Subcutaneous abdominal adipose tissue (tissue), 5 donors: ENCODE results near the gene C5orf63.

Source experiments
- H3K27ac ChIP-seq: one replicate; pipeline ENCODE4 v1.7.0; 2013; ENCODE audit warnings: low read depth, mild to moderate bottlenecking, inconsistent platforms, low read length, moderate library complexity
- H3K27me3 ChIP-seq, 5 donors: one replicate each; pipeline ENCODE4 v1.7.0; 2013; ENCODE audit warnings: low read length in 5 of 5, inconsistent platforms in 1 of 5; ENCODE audit not compliant: control insufficient read depth in 5 of 5, insufficient read depth in 4 of 5
- H3K36me3 ChIP-seq, 5 donors: one replicate each; pipeline ENCODE4 v1.7.0; 2013; ENCODE audit warnings: low read length in 5 of 5; ENCODE audit not compliant: control insufficient read depth in 5 of 5, insufficient read depth in 5 of 5
- H3K4me1 ChIP-seq, 5 donors: one replicate each; pipeline ENCODE4 v1.7.0; 2013; ENCODE audit warnings: low read length in 5 of 5, mild to moderate bottlenecking in 3 of 5, moderate library complexity in 1 of 5; ENCODE audit not compliant: control insufficient read depth in 5 of 5, insufficient read depth in 5 of 5
- H3K4me3 ChIP-seq, 5 donors: one replicate each; pipeline ENCODE4 v1.7.0; 2013; ENCODE audit warnings: low read length in 5 of 5, low read depth in 1 of 5
- H3K9ac ChIP-seq, 5 donors: one replicate each; pipeline ENCODE4 v1.7.0; 2013; ENCODE audit warnings: low read length in 5 of 5, mild to moderate bottlenecking in 4 of 5, moderate library complexity in 3 of 5
- H3K9me3 ChIP-seq, 5 donors: one replicate each; pipeline ENCODE4 v1.7.0; 2013; ENCODE audit warnings: low read length in 5 of 5; ENCODE audit not compliant: control insufficient read depth in 5 of 5
- donor health status: healthy.
- donor health status: healthy.
- donor health status: healthy.
- donor health status: healthy.
- donor health status: healthy.

The C5orf63 gene

DNA sequence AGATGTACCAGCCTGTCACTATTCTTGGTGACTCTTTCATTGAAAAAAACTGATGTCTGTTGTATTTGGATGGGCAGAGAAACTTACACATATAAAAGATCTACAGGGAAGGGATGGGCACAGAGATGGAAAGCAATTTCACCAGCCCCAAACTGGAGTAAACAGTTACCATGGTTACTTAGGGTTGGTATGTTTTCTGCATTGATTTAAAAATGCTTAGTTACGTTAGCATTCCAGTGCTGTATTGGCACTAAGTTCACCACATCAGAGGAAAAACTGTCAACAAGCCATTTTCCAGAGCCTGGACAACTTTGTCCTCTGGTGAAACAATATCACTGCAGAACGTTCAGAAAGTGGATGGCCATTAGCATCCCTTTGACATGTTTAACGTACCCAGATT lies 70.9 kb downstream of the C5orf63 start:
- Histone ChIP-seq H3K4me3 (no peak overlapping the region), H3K9ac (no peak overlapping the region), H3K36me3 (no peaks in the 10 kb centered on the region), H3K9me3 (no peaks in the 10 kb centered on the region), H3K4me1 (peaks cover 3 to 32% (median 20%) of the 10 kb centered on the region in 5 donors), H3K27ac (peak overlapping the region; percentile 19), H3K27me3 (no peaks in the 10 kb centered on the region)

- H3K9me3 ChIP-seq = no peaks in the 10 kb centered on the region
- no peak overlapping the region for H3K9ac ChIP-seq
- H3K4me1 ChIP-seq = peaks cover 3 to 32% (median 20%) of the 10 kb centered on the region in 5 donors
- peak overlapping the region; percentile 31 for H3K27ac ChIP-seq
- no peaks in the 10 kb centered on the region for H3K27me3 ChIP-seq
- no peak overlapping the region for H3K4me3 ChIP-seq
- H3K36me3 ChIP-seq = no peaks in the 10 kb centered on the region
Observed at GRCh38 chr5:127001621-127002296, 71.5 kb downstream of the C5orf63 start.
